ENCODE data around the gene ROR2. TPM values are rescaled to one million over a fixed set of nuclear protein-coding genes. Genes with fewer than 3 reads are reported as not detected.

Gene ROR2
- total and polyA plus RNA-seq, 2 experiments from 2014 or later = 8.1 to 18.8 TPM

- TF ChIP-seq CTCF (conservative IDR thresholded peaks at IDR 0.05; ENCODE audit: low read depth in 2 of 2) (no peak), EZH2phosphoT487 (IDR thresholded peaks at IDR 0.05; ENCODE audit: unreplicated experiment) (no peak), ZNF114 (CRISPR knock-in tag; IDR thresholded peaks at IDR 0.05) (no peak), ZNF331 (CRISPR knock-in tag; IDR thresholded peaks at IDR 0.05; ENCODE audit: low read depth) (no peak), POLR2AphosphoS5 (IDR thresholded peaks at IDR 0.05; ENCODE audit: low read depth) (no peak), REST (IDR thresholded peaks at IDR 0.05; ENCODE audit: unreplicated experiment) (no peak)
These were observed 294.8 kb downstream of the ROR2 start (continued) for GRCh38 chr9:91655215-91655614.

- H3K79me2 ChIP-seq (replicated peaks; ENCODE audit: insufficient read depth) = no peaks in the 10 kb centered on the region
- H3K4me1 ChIP-seq (ENCODE audit: insufficient read depth) = 0 out of 2 replicates have a peak, but pooled peaks cover 1% of the 10 kb centered on the region
- no peak overlapping the region for H2AFZ ChIP-seq
- H3K4me3 ChIP-seq = no peak overlapping the region
- H3F3A ChIP-seq (replicated peaks; ENCODE audit: low read depth) = no peaks in the 10 kb centered on the region
- H3K4me2 ChIP-seq = no peak overlapping the region
- H3K4me3 Mint-ChIP-seq = no peak overlapping the region
- no peaks in the 10 kb centered on the region for H3K9me3 Mint-ChIP-seq
- H3K27me3 ChIP-seq (ENCODE audit: insufficient read depth) = no peaks in the 10 kb centered on the region
- H3K27me3 Mint-ChIP-seq (ENCODE audit: insufficient read depth, low read depth, poor library complexity) = peaks cover 2% of the 10 kb centered on the region
- no peak overlapping the region for H3K27ac Mint-ChIP-seq
- no peaks in the 10 kb centered on the region for H3K36me3 ChIP-seq (ENCODE audit: insufficient read depth)
- H3K36me3 Mint-ChIP-seq (ENCODE audit: low read depth) = no peaks in the 10 kb centered on the region
- ATAC-seq (no peak), DNase-seq (ENCODE audit: low spot score) (peak; percentile 6)
- H3K4me1 Mint-ChIP-seq = no peaks in the 10 kb centered on the region; the same call in 2 of the 3 replicates
- H3K27ac ChIP-seq (ENCODE audit: low read depth) = no peak overlapping the region
- no peaks in the 10 kb centered on the region for H4K20me1 ChIP-seq (replicated peaks; ENCODE audit: insufficient read depth)
- H3K9me2 ChIP-seq (ENCODE audit: insufficient read depth) = no peaks in the 10 kb centered on the region
- TF ChIP-seq EZH2phosphoT487 (IDR thresholded peaks at IDR 0.05; ENCODE audit: unreplicated experiment) (no peak), ZNF331 (CRISPR knock-in tag; IDR thresholded peaks at IDR 0.05; ENCODE audit: low read depth) (no peak), ZNF462 (CRISPR knock-in tag; IDR thresholded peaks at IDR 0.05) (no peak), CTCF (conservative IDR thresholded peaks at IDR 0.05; ENCODE audit: low read depth in 2 of 2) (no peak)
These were observed 295.5 kb downstream of the ROR2 start for GRCh38 chr9:91654527-91654926.

Data from GM23338 (cell line).